Thoracic aorta (tissue), 2 donors: ENCODE data around the gene ABCB9. TPM values are rescaled to one million over a fixed set of nuclear protein-coding genes. Genes with fewer than 3 reads are reported as not detected.

Experiments
- ATAC-seq: fragments of 150-250 bp; one replicate; pipeline ENCODE4 v1.8.0; 2017; ENCODE audit warnings: low read depth; ENCODE audit not compliant: insufficient number of reproducible peaks, low FRiP score
- DNase-seq: peaks from one replicate; pipeline ENCODE4 v3.0.0-alpha.2; 2020; ENCODE audit warnings: low spot score
- H3K27ac ChIP-seq, 2 donors: fragments of 200-600 bp; sonication (generic); 1 replicate in 1 of 2; 2 replicates in 1 of 2; pipeline ENCODE4 v1.5.1; 2016; ENCODE audit warnings: mild to moderate bottlenecking in 2 of 2, moderate library complexity in 2 of 2
- H3K27me3 ChIP-seq: fragments of 200-600 bp; sonication (generic); replicated peaks from 2 replicates; pipeline ENCODE4 v1.6.0; 2016; ENCODE audit warnings: mild to moderate bottlenecking; ENCODE audit not compliant: insufficient read depth
- H3K36me3 ChIP-seq: fragments of 200-600 bp; sonication (generic); one replicate; pipeline ENCODE4 v1.5.1; 2016
- H3K4me1 ChIP-seq, 2 donors: fragments of 200-600 bp; sonication (generic); 1 replicate in 1 of 2; 2 replicates in 1 of 2; pipeline versions ENCODE4 v1.5.1 to v1.6.0; 2016; ENCODE audit warnings: low read depth in 2 of 2, mild to moderate bottlenecking in 1 of 2; ENCODE audit not compliant: control insufficient read depth in 1 of 2
- H3K4me3 ChIP-seq: fragments of 200-600 bp; sonication (generic); 2 replicates; pipeline ENCODE4 v1.5.1; 2016; ENCODE audit warnings: mild to moderate bottlenecking
- H3K9me3 ChIP-seq: fragments of 200-600 bp; sonication (generic); 2 replicates; pipeline ENCODE4 v1.5.1; 2016
- total RNA-seq, 2 donors: library from RNA; depleted of rRNA; stranded (reverse); fragments of >200 nt; gene quantifications; one replicate each; pipeline versions ENCODE4 v1.1.0 to v1.2.3, GENCODE V29; 2016
- TF ChIP-seq, protein P1 (sequence below): fragments of 200-600 bp; sonication (generic); IDR thresholded peaks from one replicate; pipeline ENCODE4 v1.5.1; 2019; ENCODE audit warnings: antibody characterized with exemption

Gene ABCB9
- total RNA-seq, 2 donors from 2014 or later: 6.3 to 7.0 TPM

DNA sequence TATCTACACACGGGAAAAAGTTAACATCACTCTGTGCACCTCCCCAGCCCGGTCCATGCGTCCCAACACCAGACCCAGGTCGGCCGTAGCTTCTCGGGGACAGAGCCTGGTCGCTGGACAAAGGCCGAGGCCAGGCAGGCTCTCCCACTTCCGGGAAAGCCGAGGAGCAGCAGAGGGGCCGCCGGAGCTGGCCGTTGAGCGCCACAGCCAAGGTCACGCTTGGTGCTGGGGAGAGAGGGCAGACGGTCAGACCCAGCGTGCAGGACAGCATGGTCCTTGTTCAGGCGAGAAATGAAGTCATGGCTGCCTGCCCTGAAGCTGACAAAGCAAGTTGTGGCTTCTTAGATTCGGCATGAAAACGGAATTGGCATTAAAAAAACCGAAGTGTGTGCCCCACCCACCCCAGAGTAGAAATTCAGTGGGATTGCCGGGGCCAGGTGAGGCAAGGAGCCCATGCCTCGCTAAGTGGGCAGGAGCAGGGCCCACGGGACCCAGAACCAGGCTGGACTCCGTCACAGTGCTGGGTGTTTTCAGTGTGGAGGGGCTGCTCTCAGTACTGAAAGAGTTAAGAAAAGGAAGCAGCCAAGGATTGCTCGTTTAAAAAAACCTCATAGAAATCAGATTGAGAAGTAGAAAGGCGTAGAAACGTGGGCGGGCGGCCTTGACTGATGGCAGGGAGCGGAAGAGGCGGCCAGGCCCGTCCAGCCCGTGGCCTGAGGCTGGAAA lies 18.5 kb upstream of the ABCB9 start:
- ATAC-seq: no peak
- TF ChIP-seq, protein P1, sequence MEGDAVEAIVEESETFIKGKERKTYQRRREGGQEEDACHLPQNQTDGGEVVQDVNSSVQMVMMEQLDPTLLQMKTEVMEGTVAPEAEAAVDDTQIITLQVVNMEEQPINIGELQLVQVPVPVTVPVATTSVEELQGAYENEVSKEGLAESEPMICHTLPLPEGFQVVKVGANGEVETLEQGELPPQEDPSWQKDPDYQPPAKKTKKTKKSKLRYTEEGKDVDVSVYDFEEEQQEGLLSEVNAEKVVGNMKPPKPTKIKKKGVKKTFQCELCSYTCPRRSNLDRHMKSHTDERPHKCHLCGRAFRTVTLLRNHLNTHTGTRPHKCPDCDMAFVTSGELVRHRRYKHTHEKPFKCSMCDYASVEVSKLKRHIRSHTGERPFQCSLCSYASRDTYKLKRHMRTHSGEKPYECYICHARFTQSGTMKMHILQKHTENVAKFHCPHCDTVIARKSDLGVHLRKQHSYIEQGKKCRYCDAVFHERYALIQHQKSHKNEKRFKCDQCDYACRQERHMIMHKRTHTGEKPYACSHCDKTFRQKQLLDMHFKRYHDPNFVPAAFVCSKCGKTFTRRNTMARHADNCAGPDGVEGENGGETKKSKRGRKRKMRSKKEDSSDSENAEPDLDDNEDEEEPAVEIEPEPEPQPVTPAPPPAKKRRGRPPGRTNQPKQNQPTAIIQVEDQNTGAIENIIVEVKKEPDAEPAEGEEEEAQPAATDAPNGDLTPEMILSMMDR: no peak
- Histone ChIP-seq H3K4me3 (peak overlapping the region; percentile 55), H3K9me3 (no peaks in the 10 kb centered on the region), H3K4me1 (peaks cover 37 to 49% of the 10 kb centered on the region in 2 donors), H3K36me3 (peaks cover 4% of the 10 kb centered on the region), H3K27ac (peak overlapping the region; percentile 82 to 89), H3K27me3 (no peaks in the 10 kb centered on the region)
- DNase-seq: no peak

DNA sequence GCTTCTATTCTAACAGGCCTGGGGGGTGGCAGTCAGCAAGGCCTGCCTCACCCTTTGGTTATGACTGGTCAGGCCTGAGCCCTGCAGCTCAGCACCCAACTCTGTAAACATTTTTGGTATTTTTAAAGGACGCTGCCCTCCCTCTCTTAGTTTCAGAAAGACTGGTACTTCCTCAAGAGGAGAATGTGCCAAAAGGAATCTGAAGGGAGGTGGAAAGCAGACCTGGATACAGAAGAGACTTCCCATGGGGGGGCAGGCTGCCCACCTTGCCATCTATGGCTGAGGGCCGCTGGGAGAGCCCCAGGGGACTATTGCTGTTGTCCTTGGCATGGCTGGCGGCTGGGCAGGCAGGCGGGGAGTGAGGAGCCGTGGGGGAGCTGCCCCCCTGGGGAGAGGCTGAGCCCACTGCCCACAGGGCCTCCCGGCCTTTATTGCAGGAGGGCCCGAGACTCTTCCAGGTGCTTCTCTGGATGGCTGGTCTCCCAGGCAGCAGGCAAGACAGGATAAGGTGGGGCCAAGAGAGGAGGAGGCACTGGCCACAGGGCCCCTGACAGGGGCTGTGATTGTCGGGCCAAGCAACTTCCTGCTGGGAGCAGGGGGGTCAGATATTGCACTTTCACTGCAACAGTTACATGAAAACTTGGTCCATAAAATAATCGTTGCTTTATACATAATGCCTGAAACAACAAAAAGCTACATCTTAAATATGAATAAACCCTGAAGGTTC lies 17.7 kb upstream of the ABCB9 start:
- TF ChIP-seq, protein P1: no peak
- Histone ChIP-seq H3K4me3 (peak overlapping the region; percentile 55), H3K27me3 (no peaks in the 10 kb centered on the region), H3K9me3 (no peaks in the 10 kb centered on the region), H3K27ac (peak overlapping the region; percentile 82 to 89), H3K36me3 (peaks cover 4% of the 10 kb centered on the region), H3K4me1 (peaks cover 44 to 57% of the 10 kb centered on the region in 2 donors)
- DNase-seq (no peak), ATAC-seq (no peak)

DNA sequence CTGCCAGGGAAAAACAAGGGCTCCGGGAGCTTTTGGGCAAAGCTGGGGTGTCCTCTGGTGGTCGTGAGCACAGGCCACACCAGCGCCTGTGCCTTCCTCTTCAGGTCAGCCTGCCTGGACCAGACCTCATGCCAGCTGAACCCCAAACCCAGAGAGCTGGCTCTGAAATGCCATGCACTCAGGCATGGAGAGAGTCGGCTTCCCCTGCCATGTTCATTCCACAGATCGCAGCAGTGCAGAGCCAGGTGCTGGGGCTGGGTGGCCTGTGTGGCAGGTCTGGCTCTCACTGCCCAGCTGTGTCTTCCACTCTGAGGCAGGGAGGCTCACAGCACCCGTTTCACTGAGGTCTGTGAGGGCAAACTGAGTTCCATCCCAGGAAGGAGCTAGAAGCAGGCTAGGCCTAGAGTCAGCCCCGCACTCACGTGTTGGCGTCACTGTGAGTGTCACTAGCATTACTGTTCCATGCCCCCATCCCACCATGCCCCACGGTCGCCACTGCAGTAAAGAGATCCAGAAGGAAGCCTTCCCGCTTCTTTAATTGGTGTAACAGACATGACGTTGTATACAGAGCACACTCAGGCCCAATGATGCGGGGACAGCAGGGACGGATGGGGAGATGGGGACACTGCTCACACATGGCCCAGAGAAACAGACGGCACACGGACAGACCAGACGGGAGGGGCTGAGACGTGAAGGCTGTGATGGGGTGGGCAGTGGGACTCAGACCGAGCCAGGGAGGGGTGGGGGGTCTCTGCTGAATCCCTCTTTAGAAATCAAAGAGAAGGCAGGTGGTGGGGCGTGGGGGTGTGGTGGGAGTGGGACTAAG lies 16.9 kb upstream of the ABCB9 start:
- H3K27ac ChIP-seq: peak overlapping the region; percentile 82 to 89
- ATAC-seq: no peak
- H3K36me3 ChIP-seq: peaks cover 4% of the 10 kb centered on the region
- H3K27me3 ChIP-seq: no peaks in the 10 kb centered on the region
- DNase-seq: no peak
- H3K4me1 ChIP-seq: peaks cover 44 to 65% of the 10 kb centered on the region in 2 donors
- TF ChIP-seq, protein P1: no peak
- no peaks in the 10 kb centered on the region for H3K9me3 ChIP-seq
- peak overlapping the region; percentile 55 for H3K4me3 ChIP-seq

DNA sequence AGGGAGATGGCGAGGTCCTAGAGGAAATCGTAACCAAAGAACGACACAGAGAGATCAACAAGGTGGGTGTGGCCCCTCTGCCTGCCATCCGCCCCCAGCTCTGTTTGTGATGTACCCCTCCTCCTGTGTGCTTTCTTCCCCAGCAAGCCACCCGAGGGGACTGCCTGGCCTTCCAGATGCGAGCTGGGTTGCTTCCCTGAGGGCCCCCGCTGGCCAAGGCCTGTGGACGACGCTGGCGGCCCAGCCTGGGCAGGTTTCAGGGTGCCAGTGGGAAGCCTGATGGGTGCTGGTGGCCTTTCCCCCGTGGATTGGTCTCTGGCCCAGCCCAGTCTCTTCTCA lies 16.2 kb upstream of the ABCB9 start:
- Histone ChIP-seq H3K36me3 (peaks cover 4% of the 10 kb centered on the region), H3K27me3 (no peaks in the 10 kb centered on the region), H3K9me3 (no peaks in the 10 kb centered on the region), H3K27ac (peak overlapping the region; percentile 82 to 89), H3K4me1 (peaks cover 44 to 72% of the 10 kb centered on the region in 2 donors), H3K4me3 (no peak overlapping the region)
- TF ChIP-seq, protein P1: no peak
- no peak for ATAC-seq
- DNase-seq: no peak
